Upper lobe of right lung (tissue), 1 donor: ENCODE results near the gene HIPK2. TPM values are rescaled to one million over a fixed set of nuclear protein-coding genes. Genes with fewer than 3 reads are reported as not detected.

Experiments used
- ATAC-seq: fragments of 200-7000 bp; cut with Tn5 transposase; one replicate; pipeline ENCODE4 v1.9.1; 2020; ENCODE audit warnings: mild to moderate bottlenecking, moderate library complexity
- DNase-seq: peaks from one replicate; pipeline ENCODE4 v3.0.0-alpha.2; 2020
- H3K27ac ChIP-seq: fragments of 200-600 bp; one replicate; pipeline ENCODE4 v1.8.0; 2022
- H3K27me3 ChIP-seq: fragments of 200-600 bp; one replicate; pipeline ENCODE4 v1.8.0; 2022; ENCODE audit warnings: mild to moderate bottlenecking
- H3K36me3 ChIP-seq: fragments of 200-600 bp; one replicate; pipeline ENCODE4 v1.8.0; 2022
- H3K4me1 ChIP-seq: fragments of 200-600 bp; one replicate; pipeline ENCODE4 v1.8.0; 2022
- H3K4me3 ChIP-seq: fragments of 200-600 bp; one replicate; pipeline ENCODE4 v1.8.0; 2022; ENCODE audit warnings: mild to moderate bottlenecking
- H3K9me3 ChIP-seq: fragments of 200-600 bp; one replicate; pipeline ENCODE4 v1.8.0; 2022
- intact Hi-C: fragments of 100-400 bp; cut with DNase I; formaldehyde crosslinking; loops from one replicate; pipeline ENCODE4 v1.11.0; 2022
- total RNA-seq: library from RNA; stranded (reverse); fragmentation: NEBNext Ultra II Directional; extraction: Animal tissue kit (Norgen Biotek cat#: 25700); gene quantifications from one replicate; pipeline ENCODE4 v1.2.1, GENCODE V29; 2021
- TF ChIP-seq, protein P1 (sequence below): fragments of 200-600 bp; IDR thresholded peaks from one replicate; pipeline ENCODE4 v1.8.0; 2022; ENCODE audit warnings: antibody characterized with exemption
- donor health status: DM: no; HTN: yes; CAD: no; lungs with severe emphysema.

Gene HIPK2
- total RNA-seq, 1 donor from 2014 or later = 64.3 TPM

DNA sequence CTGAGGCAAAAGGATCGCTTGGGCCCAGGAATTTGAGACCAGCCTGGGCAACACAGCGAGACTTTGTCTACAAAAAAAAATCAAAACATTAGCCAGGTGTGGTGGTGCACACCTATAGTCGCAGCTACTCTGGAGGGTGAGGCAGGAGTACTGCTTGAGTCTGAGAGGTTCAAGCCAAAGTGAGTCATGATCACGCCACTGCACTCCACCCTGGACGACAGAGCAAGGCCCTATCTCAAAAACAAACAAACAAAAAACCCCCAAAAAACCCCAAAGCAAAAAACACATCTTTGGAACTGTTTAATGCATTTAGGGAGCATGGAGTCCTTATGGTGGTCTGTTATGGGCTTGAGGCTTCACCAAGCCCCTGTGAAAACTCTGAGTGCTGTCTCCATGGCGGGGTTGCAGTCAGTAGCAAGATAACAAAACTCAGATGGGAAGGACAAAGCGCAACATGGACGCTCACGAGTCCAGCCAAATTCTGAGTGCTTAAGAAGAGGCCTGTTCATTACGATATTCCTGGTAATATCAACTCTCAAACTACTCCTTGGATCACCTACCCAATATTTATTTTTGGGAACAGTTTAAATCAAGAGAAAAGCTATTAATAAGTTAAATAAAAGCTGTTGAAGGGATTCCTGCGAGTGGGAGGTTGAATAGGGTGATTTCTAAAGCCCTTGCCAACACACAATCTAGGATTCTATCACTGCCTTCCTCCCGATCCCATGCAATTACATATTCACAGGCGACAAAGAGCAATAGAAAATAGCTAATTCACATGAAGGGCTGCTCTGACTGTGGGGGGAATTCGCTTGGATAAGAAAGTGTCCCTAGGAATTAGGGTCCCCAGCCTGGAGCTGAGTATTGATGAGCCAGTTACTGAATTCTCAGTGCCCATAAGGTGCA lies 123.3 kb downstream of the HIPK2 start:
- no peak for DNase-seq
- Histone ChIP-seq H3K9me3 (no peaks in the 10 kb centered on the region), H3K4me3 (no peak overlapping the region), H3K27me3 (no peaks in the 10 kb centered on the region), H3K36me3 (no peaks in the 10 kb centered on the region), H3K27ac (no peak overlapping the region), H3K4me1 (peaks cover 28% of the 10 kb centered on the region)
- intact Hi-C loops = no loop called here
- ATAC-seq = no peak
- TF ChIP-seq, protein P1, sequence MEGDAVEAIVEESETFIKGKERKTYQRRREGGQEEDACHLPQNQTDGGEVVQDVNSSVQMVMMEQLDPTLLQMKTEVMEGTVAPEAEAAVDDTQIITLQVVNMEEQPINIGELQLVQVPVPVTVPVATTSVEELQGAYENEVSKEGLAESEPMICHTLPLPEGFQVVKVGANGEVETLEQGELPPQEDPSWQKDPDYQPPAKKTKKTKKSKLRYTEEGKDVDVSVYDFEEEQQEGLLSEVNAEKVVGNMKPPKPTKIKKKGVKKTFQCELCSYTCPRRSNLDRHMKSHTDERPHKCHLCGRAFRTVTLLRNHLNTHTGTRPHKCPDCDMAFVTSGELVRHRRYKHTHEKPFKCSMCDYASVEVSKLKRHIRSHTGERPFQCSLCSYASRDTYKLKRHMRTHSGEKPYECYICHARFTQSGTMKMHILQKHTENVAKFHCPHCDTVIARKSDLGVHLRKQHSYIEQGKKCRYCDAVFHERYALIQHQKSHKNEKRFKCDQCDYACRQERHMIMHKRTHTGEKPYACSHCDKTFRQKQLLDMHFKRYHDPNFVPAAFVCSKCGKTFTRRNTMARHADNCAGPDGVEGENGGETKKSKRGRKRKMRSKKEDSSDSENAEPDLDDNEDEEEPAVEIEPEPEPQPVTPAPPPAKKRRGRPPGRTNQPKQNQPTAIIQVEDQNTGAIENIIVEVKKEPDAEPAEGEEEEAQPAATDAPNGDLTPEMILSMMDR = no peak

GRCh38 chr7:139651914-139652313 lies 125.9 kb downstream of the HIPK2 start:
- H3K27ac ChIP-seq = peak overlapping the region; percentile 12
- H3K27me3 ChIP-seq = no peaks in the 10 kb centered on the region
- intact Hi-C loops = no loop called here
- DNase-seq = no peak
- no peak overlapping the region for H3K4me3 ChIP-seq
- TF ChIP-seq, protein P1 = no peak
- H3K9me3 ChIP-seq = no peaks in the 10 kb centered on the region
- peaks cover 42% of the 10 kb centered on the region for H3K4me1 ChIP-seq
- H3K36me3 ChIP-seq = no peaks in the 10 kb centered on the region
- ATAC-seq = no peak

DNA sequence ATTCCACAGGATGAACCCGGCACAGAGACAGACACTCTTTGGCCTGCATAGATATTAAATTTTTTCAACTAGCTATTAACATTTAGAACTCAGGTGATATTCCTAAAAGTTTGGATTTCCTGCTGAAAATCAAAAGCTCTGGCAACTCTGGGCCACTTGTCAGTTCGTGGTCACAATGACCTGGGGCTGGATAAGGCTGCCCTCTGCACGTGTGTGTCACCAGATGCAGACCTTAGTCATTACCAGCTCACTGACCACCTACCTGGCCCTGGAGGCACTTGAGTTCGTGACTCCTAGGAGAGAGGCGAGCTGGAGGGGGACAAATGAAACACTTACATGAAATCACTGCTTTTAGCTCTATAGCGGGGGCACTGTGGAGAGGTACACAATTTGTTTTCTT lies 126.5 kb downstream of the HIPK2 start:
- Histone ChIP-seq H3K4me3 (no peak overlapping the region), H3K27ac (no peak overlapping the region), H3K27me3 (no peaks in the 10 kb centered on the region), H3K9me3 (no peaks in the 10 kb centered on the region), H3K4me1 (peaks cover 47% of the 10 kb centered on the region), H3K36me3 (no peaks in the 10 kb centered on the region)
- no peak for DNase-seq
- TF ChIP-seq, protein P1 = no peak
- no peak for ATAC-seq
- intact Hi-C loops = no loop called here

GRCh38 chr7:139650429-139651100 lies 127.2 kb downstream of the HIPK2 start:
- Histone ChIP-seq H3K9me3 (no peaks in the 10 kb centered on the region), H3K27ac (no peak overlapping the region), H3K27me3 (no peaks in the 10 kb centered on the region), H3K4me1 (peaks cover 50% of the 10 kb centered on the region), H3K4me3 (no peak overlapping the region), H3K36me3 (no peaks in the 10 kb centered on the region)
- intact Hi-C loops = no loop called here
- TF ChIP-seq, protein P1 = no peak
- DNase-seq (no peak), ATAC-seq (no peak)

DNA sequence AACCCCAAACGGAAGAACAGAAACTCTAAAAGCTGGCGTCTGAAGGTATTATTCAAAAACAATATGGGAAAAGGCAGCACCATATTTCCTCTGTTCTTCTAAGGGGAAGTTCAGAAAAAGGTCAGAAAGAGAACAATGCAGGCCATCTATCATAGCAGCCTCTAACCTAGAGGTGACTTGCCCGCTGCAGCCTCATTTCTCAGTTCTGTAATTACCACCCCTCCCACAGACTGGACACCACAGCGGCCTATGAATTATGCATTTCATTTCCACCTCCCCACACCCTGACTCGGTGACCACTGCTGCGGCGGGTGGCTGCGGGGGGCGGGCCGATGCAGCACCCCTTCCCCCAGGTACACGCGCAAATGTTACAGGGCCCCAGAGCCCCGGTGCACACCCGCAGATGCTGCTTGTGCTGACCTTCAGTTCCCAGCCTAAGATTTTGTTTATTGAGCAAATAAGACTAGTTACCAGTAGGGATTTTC lies 128.8 kb downstream of the HIPK2 start:
- peaks cover 50% of the 10 kb centered on the region for H3K4me1 ChIP-seq
- H3K4me3 ChIP-seq = no peak overlapping the region

More for the DNA sequence above, 128.8 kb downstream of the HIPK2 start:
- no peaks in the 10 kb centered on the region for H3K9me3 ChIP-seq
- peak; percentile 87 for ATAC-seq
- intact Hi-C loops = loop anchor here (5.0 to 10.0 kb wide), 2 partner anchors 126 to 353 kb away; partner anchors contain the start of gene HIPK2
- TF ChIP-seq, protein P1 = no peak
- peak; percentile 70 for DNase-seq
- H3K36me3 ChIP-seq = no peaks in the 10 kb centered on the region
- peak overlapping the region; percentile 63 for H3K27ac ChIP-seq
- H3K27me3 ChIP-seq = no peaks in the 10 kb centered on the region
